ENCODE measurements around the gene CARNS1. TPM values are rescaled to one million over a fixed set of nuclear protein-coding genes. Genes with fewer than 3 reads are reported as not detected.

The CARNS1 gene
- total and polyA plus RNA-seq, 2 experiments from 2014 or later = 1.4 to 2.1 TPM

- no peak for TF ChIP-seq CTCF (IDR thresholded peaks at IDR 0.05; ENCODE audit: low read depth, low read length)
- no peak overlapping the region for H3K4me3 ChIP-seq
- H3K27ac ChIP-seq = no peak overlapping the region
- DNase-seq (ENCODE audit: low read depth in 1 of 2, low spot score in 1 of 2) = no peak
- no peaks in the 10 kb centered on the region for H3K9me3 ChIP-seq (ENCODE audit: low read depth)
- peaks cover 6% of the 10 kb centered on the region for H3K4me1 ChIP-seq (ENCODE audit: low read depth)
- H3K27me3 ChIP-seq = no peaks in the 10 kb centered on the region
- H3K36me3 ChIP-seq = peaks cover 14% of the 10 kb centered on the region
Measured at GRCh38 chr11:67393437-67393836, 22.0 kb upstream of the CARNS1 start.

- TF ChIP-seq CTCF (IDR thresholded peaks at IDR 0.05; ENCODE audit: low read depth, low read length) = no peak
- DNase-seq (ENCODE audit: low read depth in 1 of 2, low spot score in 1 of 2) = no peak
- H3K27me3 ChIP-seq = no peaks in the 10 kb centered on the region
- no peak overlapping the region for H3K4me3 ChIP-seq
- H3K36me3 ChIP-seq = peaks cover 16% of the 10 kb centered on the region
- no peaks in the 10 kb centered on the region for H3K9me3 ChIP-seq (ENCODE audit: low read depth)
- no peak overlapping the region for H3K27ac ChIP-seq
- H3K4me1 ChIP-seq (ENCODE audit: low read depth) = peaks cover 6% of the 10 kb centered on the region
Measured at GRCh38 chr11:67393990-67394389, 21.5 kb upstream of the CARNS1 start.

- Histone ChIP-seq H3K4me1 (ENCODE audit: low read depth) (peaks cover 8% of the 10 kb centered on the region), H3K27me3 (no peaks in the 10 kb centered on the region), H3K27ac (no peak overlapping the region), H3K36me3 (peaks cover 20% of the 10 kb centered on the region), H3K9me3 (ENCODE audit: low read depth) (no peaks in the 10 kb centered on the region), H3K4me3 (no peak overlapping the region)
- no peak for DNase-seq (ENCODE audit: low read depth in 1 of 2, low spot score in 1 of 2)
- no peak for TF ChIP-seq CTCF (IDR thresholded peaks at IDR 0.05; ENCODE audit: low read depth, low read length)
Measured at GRCh38 chr11:67395555-67396258, 19.8 kb upstream of the CARNS1 start.

- TF ChIP-seq CTCF (IDR thresholded peaks at IDR 0.05; ENCODE audit: low read depth, low read length) = no peak
- no peaks in the 10 kb centered on the region for H3K27me3 ChIP-seq
- H3K36me3 ChIP-seq = peaks cover 20% of the 10 kb centered on the region
- H3K27ac ChIP-seq = no peak overlapping the region
- no peak overlapping the region for H3K4me3 ChIP-seq
- no peaks in the 10 kb centered on the region for H3K9me3 ChIP-seq (ENCODE audit: low read depth)
- H3K4me1 ChIP-seq (ENCODE audit: low read depth) = peaks cover 5% of the 10 kb centered on the region
- no peak for DNase-seq (ENCODE audit: low read depth in 1 of 2, low spot score in 1 of 2)
Measured at GRCh38 chr11:67396259-67396581, 19.3 kb upstream of the CARNS1 start.

- no peak for TF ChIP-seq CTCF (IDR thresholded peaks at IDR 0.05; ENCODE audit: low read depth, low read length)
- no peaks in the 10 kb centered on the region for H3K27me3 ChIP-seq
Measured at GRCh38 chr11:67396587-67397389, 18.7 kb upstream of the CARNS1 start.

More at GRCh38 chr11:67396587-67397389, 18.7 kb upstream of the CARNS1 start:
- H3K9me3 ChIP-seq (ENCODE audit: low read depth) = no peaks in the 10 kb centered on the region
- peaks cover 5% of the 10 kb centered on the region for H3K4me1 ChIP-seq (ENCODE audit: low read depth)
- H3K27ac ChIP-seq = no peak overlapping the region
- DNase-seq (ENCODE audit: low read depth in 1 of 2, low spot score in 1 of 2) = no peak
- H3K4me3 ChIP-seq = no peak overlapping the region
- H3K36me3 ChIP-seq = peaks cover 20% of the 10 kb centered on the region
